Omental fat pad (tissue), 4 donors: Measurements from ENCODE around the gene NXPH3. TPM values are rescaled to one million over a fixed set of nuclear protein-coding genes. Genes with fewer than 3 reads are reported as not detected.

Source experiments
- ATAC-seq: fragments of 150-250 bp; one replicate; pipeline ENCODE4 v1.9.1; 2016; ENCODE audit warnings: mild to moderate bottlenecking, moderate library complexity; ENCODE audit not compliant: low FRiP score
- DNase-seq: peaks from one replicate; pipeline ENCODE4 v3.0.0-alpha.2; 2019; ENCODE audit warnings: low spot score
- CTCF ChIP-seq, 3 donors: fragments of 450-650 bp; IDR thresholded peaks; one replicate each; pipeline ENCODE4 v1.5.1; 2016 to 2017; ENCODE audit warnings: antibody characterized with exemption in 3 of 3, mild to moderate bottlenecking in 3 of 3, moderate library complexity in 2 of 3
- total RNA-seq, 4 donors: library from RNA; depleted of rRNA; stranded (reverse); fragments of >200 nt; gene quantifications; one replicate each; pipeline ENCODE4 v1.1.0, GENCODE V29; 2016

The NXPH3 gene
- total RNA-seq, 4 donors from 2014 or later = 2.9 to 7.4 (median 5.8) TPM

GRCh38 chr17:49545806-49546545, 29.7 kb upstream of the NXPH3 start:
- no peak for ATAC-seq
- TF ChIP-seq CTCF (IDR thresholded peaks at IDR 0.05) = no peak
- DNase-seq = no peak

DNA sequence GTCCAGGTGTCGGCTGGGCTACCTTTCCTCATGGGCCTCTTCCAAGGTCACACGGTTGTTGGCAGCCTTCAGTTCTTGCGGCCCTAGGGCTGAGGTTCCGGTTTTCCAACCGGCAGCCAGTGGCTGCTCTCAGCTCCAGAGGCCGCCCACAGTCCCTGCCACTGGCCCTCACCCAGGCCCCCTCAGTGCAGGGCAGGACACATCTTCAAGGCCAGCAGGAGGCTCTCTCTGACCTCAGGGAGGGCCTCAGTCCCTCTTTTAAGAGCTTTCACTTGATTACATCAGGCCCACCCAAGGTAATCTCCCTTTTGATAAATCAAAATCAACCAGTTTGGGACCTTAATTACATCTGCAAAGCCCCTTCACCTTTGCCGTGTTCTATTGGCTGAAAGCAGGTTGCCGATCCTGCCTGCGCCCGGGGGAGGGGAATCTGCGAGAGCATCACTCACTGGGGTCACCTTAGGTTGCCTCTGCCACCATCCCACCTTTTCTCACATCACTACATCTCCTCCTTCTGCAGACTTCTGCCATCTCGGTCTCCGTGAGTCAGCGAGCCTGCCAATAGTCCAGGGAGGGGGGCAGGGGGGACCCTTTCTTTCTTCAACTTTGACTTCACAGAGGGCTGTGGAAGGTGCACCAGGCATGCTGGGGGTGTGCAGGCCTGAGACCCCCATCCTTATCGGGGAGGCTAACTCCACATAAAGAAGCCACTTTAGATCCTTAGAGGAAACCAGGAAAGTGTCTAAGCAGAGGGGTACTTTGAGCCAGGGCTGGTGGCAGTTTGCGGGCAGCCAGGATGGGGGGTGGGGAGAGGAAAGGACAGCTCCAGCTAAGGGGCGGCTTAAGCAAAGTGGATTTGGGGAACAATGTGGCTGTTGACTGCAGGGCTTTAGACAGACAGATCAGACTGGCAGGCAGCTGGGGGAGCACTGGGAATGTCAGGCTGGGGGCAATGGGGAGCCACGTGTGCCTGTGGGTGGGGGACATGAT, 28.8 kb upstream of the NXPH3 start:
- DNase-seq = no peak
- ATAC-seq = no peak

GRCh38 chr17:49547566-49547965, 28.1 kb upstream of the NXPH3 start:
- DNase-seq = no peak
- ATAC-seq = no peak
- TF ChIP-seq CTCF (IDR thresholded peaks at IDR 0.05) = no peak

More for the DNA sequence above, 28.8 kb upstream of the NXPH3 start:
- no peak for TF ChIP-seq CTCF (IDR thresholded peaks at IDR 0.05)

DNA sequence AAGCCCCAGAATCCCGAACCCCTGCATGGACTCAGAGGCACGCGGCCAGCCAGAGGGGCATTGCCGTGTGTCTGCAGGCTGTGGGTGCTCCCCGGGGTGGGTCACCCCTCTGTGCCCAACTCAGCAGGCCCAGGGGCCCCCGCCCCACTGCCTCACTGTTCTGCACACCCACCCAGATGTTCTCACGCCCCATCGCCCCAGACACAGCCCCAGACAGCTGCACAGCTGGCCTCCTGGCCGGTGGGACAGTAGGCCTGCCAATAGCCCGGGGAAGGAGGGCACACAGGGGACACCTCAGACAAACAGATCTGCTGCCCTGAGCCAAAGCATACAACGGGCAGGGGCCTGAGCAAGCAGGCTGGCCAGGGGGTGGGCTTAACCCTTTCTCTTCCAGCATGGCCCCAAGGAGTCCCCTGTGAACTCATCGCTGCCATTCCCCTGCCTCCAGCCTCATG, 27.6 kb upstream of the NXPH3 start:
- ATAC-seq (no peak), DNase-seq (no peak)
- no peak for TF ChIP-seq CTCF (IDR thresholded peaks at IDR 0.05)

DNA sequence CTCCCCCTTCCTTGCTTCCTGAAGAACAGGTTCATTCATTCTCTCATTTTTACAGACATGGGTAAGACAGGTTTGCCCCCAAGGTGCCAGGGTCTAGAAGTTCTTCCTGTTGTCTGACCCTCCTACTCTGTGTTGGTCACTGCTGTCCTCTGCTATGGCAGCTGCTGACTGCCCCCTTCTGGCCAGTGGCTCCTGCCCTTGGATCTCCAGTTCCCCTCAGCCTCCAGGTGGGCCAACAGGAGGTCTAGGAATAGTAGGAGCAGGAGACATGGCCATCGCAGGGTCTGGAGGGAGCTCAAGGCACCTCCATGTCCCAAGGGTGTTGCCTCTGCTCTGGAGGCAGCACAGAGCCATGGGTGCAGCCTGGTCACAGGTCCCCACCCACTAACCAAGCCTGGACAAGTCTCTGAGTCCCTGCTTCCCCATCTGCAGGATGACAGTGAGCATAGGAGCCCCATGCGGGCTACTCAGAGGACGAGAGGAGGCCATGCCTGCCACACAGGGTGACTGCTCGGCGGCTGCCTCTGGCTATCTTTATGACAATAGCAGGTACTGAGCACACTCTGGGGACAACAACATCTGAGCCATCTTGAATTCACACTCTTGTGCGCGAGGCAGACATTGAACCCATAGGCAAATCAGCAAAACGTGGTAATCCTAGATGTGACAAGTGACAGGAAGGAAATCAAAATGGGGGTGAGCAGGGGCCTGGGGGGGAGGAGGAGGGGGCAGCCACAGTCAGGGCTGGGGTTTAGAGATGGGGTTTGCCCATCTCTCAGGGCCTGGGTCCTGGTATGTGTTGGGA, 27.0 kb upstream of the NXPH3 start:
- ATAC-seq = no peak
- DNase-seq = no peak
- TF ChIP-seq CTCF (IDR thresholded peaks at IDR 0.05) = no peak

DNA sequence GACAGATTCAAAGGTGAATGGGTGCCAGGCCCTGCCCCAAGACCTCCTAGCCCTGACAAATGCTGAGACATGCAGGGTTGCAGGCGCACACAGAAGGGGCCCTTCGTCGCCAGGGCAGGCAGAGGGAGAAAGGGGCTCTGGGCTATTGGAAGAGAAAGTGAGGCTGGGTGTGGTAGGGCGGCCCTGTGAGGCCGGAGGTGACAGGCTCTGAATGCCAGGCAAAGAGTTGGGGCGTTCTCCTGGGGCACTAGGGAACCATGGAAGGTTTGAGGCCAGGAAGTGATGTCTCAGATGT, 26.4 kb upstream of the NXPH3 start:
- ATAC-seq (no peak), DNase-seq (no peak)
- no peak for TF ChIP-seq CTCF (IDR thresholded peaks at IDR 0.05)
